Thyroid gland (tissue), 4 donors: ENCODE results near the gene NNMT.

Source experiments
- CTCF ChIP-seq, 6 experiments: fragments of 200-600 bp in 3 of 6; fragments of 450-650 bp in 3 of 6; sonication (generic) in 3 of 6; IDR thresholded peaks; one replicate each; pipeline ENCODE4 v1.5.1; 2016 to 2019; ENCODE audit warnings: antibody characterized with exemption in 6 of 6, mild to moderate bottlenecking in 2 of 6, inconsistent platforms in 1 of 6, moderate library complexity in 1 of 6
- POLR2A ChIP-seq, 2 donors: fragments of 450-650 bp; IDR thresholded peaks; one replicate each; pipeline ENCODE4 v1.6.1; 2017; ENCODE audit warnings: antibody characterized with exemption in 2 of 2, mild to moderate bottlenecking in 2 of 2, moderate library complexity in 1 of 2

- no peak for TF ChIP-seq CTCF (IDR thresholded peaks at IDR 0.05)
- TF ChIP-seq POLR2A (IDR thresholded peaks at IDR 0.05): no peak
Measured at GRCh38 chr11:114260483-114260882, 35.7 kb upstream of the NNMT start.
